ENCODE data around the gene SCAMP4. TPM values are rescaled to one million over a fixed set of nuclear protein-coding genes. Genes with fewer than 3 reads are reported as not detected.

Gene SCAMP4
- total and polyA plus RNA-seq, 9 of the 15 experiments (the other 6 are each of a cell fraction or from before 2014, with no cell fraction given): 0.81 to 45.9 (median 12.8) TPM

- TF ChIP-seq MXD1 (CRISPR knock-in tag; IDR thresholded peaks at IDR 0.05; ENCODE audit: borderline replicate concordance, poor library complexity, severe bottlenecking) (peak; percentile 72), CREM (IDR thresholded peaks at IDR 0.05; ENCODE audit: low read depth) (peak; percentile 68; the same call in 1 of the 2 replicates), NR2C1 (IDR thresholded peaks at IDR 0.05) (peak; percentile 52; the same call in 1 of the 2 replicates), NR2C1 (tag; IDR thresholded peaks at IDR 0.05) (peak; percentile 70), CEBPG (CRISPR knock-in tag; IDR thresholded peaks at IDR 0.05) (0 out of 2 replicates have a peak, but pooled peaks have one; percentile 28), CEBPG (tag; conservative IDR thresholded peaks at IDR 0.05 in 1 of 2, IDR thresholded peaks at IDR 0.05 in 1 of 2) (no peak), ZSCAN32 (CRISPR knock-in tag; IDR thresholded peaks at IDR 0.05) (no peak), DPF2 (IDR thresholded peaks at IDR 0.05) (peak; percentile 42; the same call in 1 of the 2 replicates), TEAD4 (IDR thresholded peaks at IDR 0.05; ENCODE audit: low read length) (peak; percentile 18; the same call in 1 of the 2 replicates), TEAD4 (CRISPR knock-in tag; IDR thresholded peaks at IDR 0.05; ENCODE audit: borderline replicate concordance) (no peak), CBFA2T3 (IDR thresholded peaks at IDR 0.05) (peak; percentile 15; the same call in 1 of the 2 replicates), EP400 (IDR thresholded peaks at IDR 0.05) (peak; percentile 55), U2AF2 (optimal IDR thresholded peaks at IDR 0.05; ENCODE audit: low read depth, low read length) (no peak), MYBL2 (IDR thresholded peaks at IDR 0.05; ENCODE audit: low read depth) (no peak), MYBL2 (CRISPR knock-in tag; IDR thresholded peaks at IDR 0.05; ENCODE audit: borderline replicate concordance) (no peak)
- TF ChIP-seq, protein P1, sequence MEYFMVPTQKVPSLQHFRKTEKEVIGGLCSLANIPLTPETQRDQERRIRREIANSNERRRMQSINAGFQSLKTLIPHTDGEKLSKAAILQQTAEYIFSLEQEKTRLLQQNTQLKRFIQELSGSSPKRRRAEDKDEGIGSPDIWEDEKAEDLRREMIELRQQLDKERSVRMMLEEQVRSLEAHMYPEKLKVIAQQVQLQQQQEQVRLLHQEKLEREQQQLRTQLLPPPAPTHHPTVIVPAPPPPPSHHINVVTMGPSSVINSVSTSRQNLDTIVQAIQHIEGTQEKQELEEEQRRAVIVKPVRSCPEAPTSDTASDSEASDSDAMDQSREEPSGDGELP (CRISPR knock-in tag; IDR thresholded peaks at IDR 0.05; ENCODE audit: borderline replicate concordance): peak; percentile 85
- TF ChIP-seq, protein P2, sequence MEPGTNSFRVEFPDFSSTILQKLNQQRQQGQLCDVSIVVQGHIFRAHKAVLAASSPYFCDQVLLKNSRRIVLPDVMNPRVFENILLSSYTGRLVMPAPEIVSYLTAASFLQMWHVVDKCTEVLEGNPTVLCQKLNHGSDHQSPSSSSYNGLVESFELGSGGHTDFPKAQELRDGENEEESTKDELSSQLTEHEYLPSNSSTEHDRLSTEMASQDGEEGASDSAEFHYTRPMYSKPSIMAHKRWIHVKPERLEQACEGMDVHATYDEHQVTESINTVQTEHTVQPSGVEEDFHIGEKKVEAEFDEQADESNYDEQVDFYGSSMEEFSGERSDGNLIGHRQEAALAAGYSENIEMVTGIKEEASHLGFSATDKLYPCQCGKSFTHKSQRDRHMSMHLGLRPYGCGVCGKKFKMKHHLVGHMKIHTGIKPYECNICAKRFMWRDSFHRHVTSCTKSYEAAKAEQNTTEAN (CRISPR knock-in tag; IDR thresholded peaks at IDR 0.05): no peak
Observed at GRCh38 chr19:1856698-1857603, 48.2 kb upstream of the SCAMP4 start (continued).

Data from K562 (cell line).